ENCODE measurements around the gene SLC23A1.
A peak's percentile ranks its signal among the peaks of the same experiment; 100 is the strongest.

Gene SLC23A1

GRCh38 chr5:139383275-139383992 lies at the start of gene SLC23A1:
Gene SLC23A1 (minus strand): TSS chr5:139383297. CDS start chr5:139383253, 44 bp downstream.
- Histone ChIP-seq H3K9me3 (no peaks in the 10 kb centered on the region), H3K27me3 (ENCODE audit: low read depth) (no peaks in the 10 kb centered on the region), H3K4me3 (no peak within 1 kb of the TSS), H3K4me1 (no peaks in the 10 kb centered on the region), H3K36me3 (replicated peaks) (no peaks in the 10 kb centered on the region)
- DNase-seq (ENCODE audit: low spot score in 2 of 2) = no peak
- in situ Hi-C loops (cut with MboI; ENCODE audit: low sequenced_read_pairs) = no loop called here

GRCh38 chr5:139431706-139432105 lies 48.6 kb upstream of the SLC23A1 start:
- H3K36me3 ChIP-seq (replicated peaks) = peaks cover 2% of the 10 kb centered on the region; the same call in 1 of the 2 replicates
- H3K9me3 ChIP-seq = no peaks in the 10 kb centered on the region
- H3K27me3 ChIP-seq (ENCODE audit: low read depth) = no peaks in the 10 kb centered on the region
- in situ Hi-C loops (cut with MboI; ENCODE audit: low sequenced_read_pairs) = no loop called here
- no peak overlapping the region for H3K4me3 ChIP-seq
- no peak for DNase-seq (ENCODE audit: low spot score in 2 of 2)
- H3K4me1 ChIP-seq = no peaks in the 10 kb centered on the region

DNA sequence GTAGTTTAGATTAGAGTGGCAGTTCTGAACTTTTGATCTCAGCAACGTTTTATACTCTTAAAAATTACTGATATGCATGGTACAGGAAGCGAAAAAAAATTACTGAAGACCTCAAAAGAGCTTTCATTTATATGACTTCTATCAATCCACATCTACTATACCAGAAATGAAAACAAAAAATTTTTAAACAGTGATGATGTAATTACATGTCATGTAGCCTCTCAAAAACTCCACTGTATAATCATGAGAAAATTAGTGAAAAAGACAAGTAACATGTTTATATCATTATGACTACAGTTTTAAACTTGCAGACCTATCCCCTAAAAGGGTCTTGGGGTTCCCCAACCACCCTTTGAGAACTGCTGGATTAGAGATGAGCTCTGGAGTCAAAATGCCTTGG lies 46.9 kb upstream of the SLC23A1 start:
- in situ Hi-C loops (cut with MboI; ENCODE audit: low sequenced_read_pairs) = no loop called here
- H3K27me3 ChIP-seq (ENCODE audit: low read depth) = no peaks in the 10 kb centered on the region
- no peaks in the 10 kb centered on the region for H3K4me1 ChIP-seq
- no peak for DNase-seq (ENCODE audit: low spot score in 2 of 2)
- no peak overlapping the region for H3K4me3 ChIP-seq
- peaks cover 2% of the 10 kb centered on the region; the same call in 1 of the 2 replicates for H3K36me3 ChIP-seq (replicated peaks)
- no peaks in the 10 kb centered on the region for H3K9me3 ChIP-seq

DNA sequence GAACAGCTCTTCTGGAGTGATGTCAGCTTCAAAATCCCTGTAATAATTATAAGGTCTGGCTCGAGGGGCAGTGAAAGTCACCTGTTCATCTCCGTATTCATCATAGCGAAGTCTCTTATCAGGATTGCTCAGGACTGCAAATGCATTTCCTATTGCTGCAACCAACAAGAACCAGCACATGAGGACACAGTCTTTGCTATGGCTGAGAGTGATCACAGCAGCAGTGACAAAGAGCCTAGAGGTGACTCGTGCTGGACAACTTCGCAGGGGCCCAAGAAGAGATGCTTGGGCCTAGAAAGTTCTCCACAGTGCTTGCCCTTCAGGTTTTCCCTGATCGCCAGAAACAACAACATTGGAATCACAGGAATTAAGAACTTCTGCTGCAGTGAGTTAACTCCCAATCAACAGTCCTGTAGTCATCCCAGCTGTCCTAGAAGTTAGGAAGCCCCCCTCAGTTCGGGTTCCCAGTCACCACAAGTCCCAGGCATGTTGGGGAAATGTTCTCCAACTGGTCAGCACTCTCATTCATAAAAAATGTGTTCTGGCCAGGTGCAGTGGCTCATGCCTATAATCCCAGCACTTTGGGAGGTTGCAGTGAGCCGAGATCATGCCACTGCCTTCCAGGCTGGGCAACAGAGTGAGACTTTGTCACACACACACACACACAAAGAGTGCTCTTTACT lies 43.2 kb upstream of the SLC23A1 start:
- DNase-seq (ENCODE audit: low spot score in 2 of 2) = no peak
- Histone ChIP-seq H3K36me3 (replicated peaks) (peaks cover 2% of the 10 kb centered on the region; the same call in 1 of the 2 replicates), H3K4me1 (no peaks in the 10 kb centered on the region), H3K9me3 (no peaks in the 10 kb centered on the region), H3K27me3 (ENCODE audit: low read depth) (no peaks in the 10 kb centered on the region), H3K4me3 (no peak overlapping the region)
- in situ Hi-C loops (cut with MboI; ENCODE audit: low sequenced_read_pairs) = loop anchor here (5.0 to 10.0 kb wide), 2 partner anchors 188 to 336 kb away; no protein-coding TSS in a partner anchor

- no peak overlapping the region for H3K4me3 ChIP-seq
- H3K4me1 ChIP-seq = no peaks in the 10 kb centered on the region
- in situ Hi-C loops (cut with MboI; ENCODE audit: low sequenced_read_pairs) = loop anchor here (5.0 to 10.0 kb wide), 2 partner anchors 189 to 337 kb away; no protein-coding TSS in a partner anchor
- no peaks in the 10 kb centered on the region for H3K9me3 ChIP-seq
- H3K27me3 ChIP-seq (ENCODE audit: low read depth) = no peaks in the 10 kb centered on the region
- peaks cover 2% of the 10 kb centered on the region; the same call in 1 of the 2 replicates for H3K36me3 ChIP-seq (replicated peaks)
- DNase-seq (ENCODE audit: low spot score in 2 of 2) = no peak
These were observed 42.4 kb upstream of the SLC23A1 start for GRCh38 chr5:139425497-139425896.

- peaks cover under 1% of the 10 kb centered on the region; the same call in 1 of the 2 replicates for H3K36me3 ChIP-seq (replicated peaks)
- in situ Hi-C loops (cut with MboI; ENCODE audit: low sequenced_read_pairs) = loop anchor here (5.0 to 10.0 kb wide), 2 partner anchors 95 to 192 kb away; no protein-coding TSS in a partner anchor
- no peaks in the 10 kb centered on the region for H3K27me3 ChIP-seq (ENCODE audit: low read depth)
- no peaks in the 10 kb centered on the region for H3K9me3 ChIP-seq
- peak; percentile 57 to 65 for DNase-seq (ENCODE audit: low spot score in 2 of 2)
- no peaks in the 10 kb centered on the region for H3K4me1 ChIP-seq
- H3K4me3 ChIP-seq = no peak overlapping the region
These were observed 39.3 kb upstream of the SLC23A1 start for GRCh38 chr5:139422307-139422893.

GRCh38 chr5:139419226-139420192 lies 36.4 kb upstream of the SLC23A1 start:
- peaks cover 12% of the 10 kb centered on the region for H3K4me1 ChIP-seq
- no peaks in the 10 kb centered on the region for H3K27me3 ChIP-seq (ENCODE audit: low read depth)
- H3K36me3 ChIP-seq (replicated peaks) = peaks cover 6% of the 10 kb centered on the region
- H3K9me3 ChIP-seq = no peaks in the 10 kb centered on the region
- peak in 1 of 2 experiments; percentile 6 for DNase-seq (ENCODE audit: low spot score in 2 of 2)
- H3K4me3 ChIP-seq = no peak overlapping the region
- in situ Hi-C loops (cut with MboI; ENCODE audit: low sequenced_read_pairs) = loop anchor here (5.0 to 10.0 kb wide), 2 partner anchors 98 to 195 kb away; no protein-coding TSS in a partner anchor

GRCh38 chr5:139418793-139419192 lies 35.7 kb upstream of the SLC23A1 start:
- in situ Hi-C loops (cut with MboI; ENCODE audit: low sequenced_read_pairs) = no loop called here
- no peak overlapping the region for H3K4me3 ChIP-seq
- no peak for DNase-seq (ENCODE audit: low spot score in 2 of 2)
- peaks cover 6% of the 10 kb centered on the region for H3K36me3 ChIP-seq (replicated peaks)
- H3K4me1 ChIP-seq = peaks cover 14% of the 10 kb centered on the region
- H3K9me3 ChIP-seq = no peaks in the 10 kb centered on the region
- no peaks in the 10 kb centered on the region for H3K27me3 ChIP-seq (ENCODE audit: low read depth)

GRCh38 chr5:139417214-139417613 lies 34.1 kb upstream of the SLC23A1 start:
- Histone ChIP-seq H3K4me3 (no peak overlapping the region), H3K4me1 (peaks cover 14% of the 10 kb centered on the region), H3K36me3 (replicated peaks) (peaks cover 6% of the 10 kb centered on the region), H3K9me3 (no peaks in the 10 kb centered on the region), H3K27me3 (ENCODE audit: low read depth) (no peaks in the 10 kb centered on the region)
- DNase-seq (ENCODE audit: low spot score in 2 of 2) = no peak
- in situ Hi-C loops (cut with MboI; ENCODE audit: low sequenced_read_pairs) = no loop called here

DNA sequence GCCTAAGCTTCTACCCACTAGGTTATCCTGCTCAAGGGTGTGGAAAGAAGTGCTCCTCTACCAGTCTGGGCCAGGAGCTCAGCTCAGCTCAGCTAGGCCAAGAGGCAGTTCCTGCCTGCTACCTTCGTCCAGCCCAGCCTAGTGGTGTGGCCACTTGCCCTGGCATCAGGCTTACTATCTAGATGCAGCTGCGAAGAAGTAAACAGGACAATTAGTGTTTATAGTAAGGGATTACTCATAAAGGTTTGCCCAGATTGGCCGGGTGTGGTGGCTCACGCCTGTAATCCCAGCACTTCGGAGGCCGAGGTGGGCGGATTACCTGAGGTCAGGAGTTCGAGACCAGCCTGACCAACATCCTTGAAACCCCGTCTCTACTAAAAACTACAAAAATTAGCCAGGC lies 33.6 kb upstream of the SLC23A1 start:
- Histone ChIP-seq H3K4me1 (peaks cover 14% of the 10 kb centered on the region), H3K4me3 (no peak overlapping the region), H3K27me3 (ENCODE audit: low read depth) (no peaks in the 10 kb centered on the region), H3K9me3 (no peaks in the 10 kb centered on the region), H3K36me3 (replicated peaks) (peaks cover 6% of the 10 kb centered on the region)
- no peak for DNase-seq (ENCODE audit: low spot score in 2 of 2)
- in situ Hi-C loops (cut with MboI; ENCODE audit: low sequenced_read_pairs) = no loop called here

DNA sequence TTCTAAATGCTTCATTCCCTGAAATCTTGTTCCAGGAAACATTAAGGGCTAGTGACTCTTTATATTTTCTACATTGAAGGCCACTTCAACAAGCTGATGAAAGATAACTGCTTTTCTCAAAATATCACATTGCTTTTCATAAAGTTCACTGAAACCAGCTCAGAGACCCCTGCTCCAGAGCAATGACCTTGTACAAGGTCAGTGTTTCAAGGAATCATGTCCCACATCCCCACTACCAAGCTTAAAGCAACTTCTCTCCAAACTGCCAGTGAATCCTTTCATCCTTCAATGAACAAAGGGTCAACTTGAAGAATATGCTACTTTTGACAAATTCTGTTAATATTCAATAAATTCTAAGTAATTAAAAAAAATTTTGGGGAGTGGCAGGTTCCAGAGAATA lies 32.8 kb upstream of the SLC23A1 start:
- in situ Hi-C loops (cut with MboI; ENCODE audit: low sequenced_read_pairs) = no loop called here

GRCh38 chr5:139415221-139415861 lies 32.2 kb upstream of the SLC23A1 start:
- in situ Hi-C loops (cut with MboI; ENCODE audit: low sequenced_read_pairs) = no loop called here
- peak; percentile 66 to 69 for DNase-seq (ENCODE audit: low spot score in 2 of 2)
- H3K36me3 ChIP-seq (replicated peaks) = peaks cover 6% of the 10 kb centered on the region
- no peak overlapping the region for H3K4me3 ChIP-seq
- H3K27me3 ChIP-seq (ENCODE audit: low read depth) = no peaks in the 10 kb centered on the region
- no peaks in the 10 kb centered on the region for H3K9me3 ChIP-seq
- H3K4me1 ChIP-seq = peaks cover 14% of the 10 kb centered on the region

More for the DNA sequence above, 32.8 kb upstream of the SLC23A1 start:
- peaks cover 14% of the 10 kb centered on the region for H3K4me1 ChIP-seq
- H3K36me3 ChIP-seq (replicated peaks) = peaks cover 6% of the 10 kb centered on the region
- H3K27me3 ChIP-seq (ENCODE audit: low read depth) = no peaks in the 10 kb centered on the region
- H3K4me3 ChIP-seq = no peak overlapping the region
- DNase-seq (ENCODE audit: low spot score in 2 of 2) = no peak
- no peaks in the 10 kb centered on the region for H3K9me3 ChIP-seq
